Fibroblast of lung (primary cell): ENCODE measurements around the gene FGR. TPM values are rescaled to one million over a fixed set of nuclear protein-coding genes. Genes with fewer than 3 reads are reported as not detected.

ENCODE experiments used
- DNase-seq, 2 donors: peaks; one replicate each; pipeline versions ENCODE4 v3.0.0 to v3.0.0-alpha.2; 2010; ENCODE audit warnings: low read depth in 2 of 2
- H2AFZ ChIP-seq: 2 replicates; pipeline ENCODE4 v1.5.1; 2012; ENCODE audit warnings: low read length, control low read depth, inconsistent platforms
- H3K27ac ChIP-seq: 2 replicates; pipeline ENCODE4 v1.5.1; 2011; ENCODE audit warnings: low read length, control low read depth; ENCODE audit not compliant: insufficient read depth
- H3K27me3 ChIP-seq: 2 replicates; pipeline ENCODE4 v1.5.1; 2011; ENCODE audit warnings: mild to moderate bottlenecking, low read length; ENCODE audit not compliant: control insufficient read depth, insufficient read depth
- H3K36me3 ChIP-seq: 2 replicates; pipeline ENCODE4 v1.5.1; 2011; ENCODE audit warnings: low read length; ENCODE audit not compliant: control insufficient read depth, insufficient read depth
- H3K4me1 ChIP-seq: 2 replicates; pipeline ENCODE4 v1.5.1; 2011; ENCODE audit warnings: low read length; ENCODE audit not compliant: control insufficient read depth, insufficient read depth; ENCODE audit errors: extremely low read depth
- H3K4me2 ChIP-seq: 2 replicates; pipeline ENCODE4 v1.5.1; 2011; ENCODE audit warnings: low read length, control low read depth; ENCODE audit not compliant: insufficient read depth; ENCODE audit errors: extremely low read depth
- H3K4me3 ChIP-seq, 4 experiments: fragments of 200-600 bp in 1 of 4; sonication (generic) in 1 of 4; replicated peaks in 1 of 4; 2 replicates each; pipeline ENCODE4 v1.5.1; 2011 to 2016; ENCODE audit warnings: low read length in 4 of 4, low read depth in 3 of 4, mild to moderate bottlenecking in 3 of 4, control low read depth in 2 of 4, inconsistent platforms in 1 of 4, mixed read lengths in 1 of 4; ENCODE audit not compliant: insufficient read depth in 1 of 4; ENCODE audit errors: control extremely low read depth in 1 of 4
- H3K79me2 ChIP-seq: 2 replicates; pipeline ENCODE4 v1.5.1; 2012; ENCODE audit warnings: mild to moderate bottlenecking, low read length, inconsistent platforms; ENCODE audit not compliant: control insufficient read depth, insufficient read depth
- H3K9ac ChIP-seq: 2 replicates; pipeline ENCODE4 v1.5.1; 2011; ENCODE audit warnings: mild to moderate bottlenecking, low read length, control low read depth; ENCODE audit not compliant: insufficient read depth
- H3K9me3 ChIP-seq: 2 replicates; pipeline ENCODE4 v1.5.1; 2012; ENCODE audit warnings: low read depth, low read length; ENCODE audit not compliant: control insufficient read depth, insufficient read depth
- H4K20me1 ChIP-seq: 2 replicates; pipeline ENCODE4 v1.5.1; 2011; ENCODE audit warnings: low read length; ENCODE audit not compliant: control insufficient read depth, insufficient read depth; ENCODE audit errors: extremely low read depth
- EZH2 ChIP-seq: IDR thresholded peaks from 2 replicates; pipeline ENCODE4 v1.5.1; 2012; ENCODE audit warnings: low read length, control low read depth, mild to moderate bottlenecking; ENCODE audit errors: missing control alignments
- polyA plus RNA-seq, 2 donors: library from polyadenylated mRNA; depleted of rRNA in 1 of 2; stranded (reverse) in 1 of 2; unstranded in 1 of 2; fragments of >200 nt; gene quantifications; 2 replicates each; pipeline ENCODE4 v1.2.1, GENCODE V29; 2011 to 2012; ENCODE audit warnings: missing spikeins in 1 of 2
- total RNA-seq: library from RNA; depleted of rRNA; stranded (reverse); fragments of >200 nt; gene quantifications from 2 replicates; pipeline ENCODE4 v1.2.1, GENCODE V29; 2014
- TF ChIP-seq, protein P1 (sequence below), 2 donors: IDR thresholded peaks in 1 of 2; conservative IDR thresholded peaks in 1 of 2; 1 replicate in 1 of 2; 2 replicates in 1 of 2; pipeline ENCODE4 v1.5.1; 2011 to 2012; ENCODE audit warnings: low read length in 2 of 2, control low read depth in 1 of 2, inconsistent platforms in 1 of 2, low read depth in 1 of 2, mild to moderate bottlenecking in 1 of 2

The FGR gene
- total and polyA plus RNA-seq, 2 donors (not counting 1 experiment from before 2014, with no cell fraction given), result not detected

DNA sequence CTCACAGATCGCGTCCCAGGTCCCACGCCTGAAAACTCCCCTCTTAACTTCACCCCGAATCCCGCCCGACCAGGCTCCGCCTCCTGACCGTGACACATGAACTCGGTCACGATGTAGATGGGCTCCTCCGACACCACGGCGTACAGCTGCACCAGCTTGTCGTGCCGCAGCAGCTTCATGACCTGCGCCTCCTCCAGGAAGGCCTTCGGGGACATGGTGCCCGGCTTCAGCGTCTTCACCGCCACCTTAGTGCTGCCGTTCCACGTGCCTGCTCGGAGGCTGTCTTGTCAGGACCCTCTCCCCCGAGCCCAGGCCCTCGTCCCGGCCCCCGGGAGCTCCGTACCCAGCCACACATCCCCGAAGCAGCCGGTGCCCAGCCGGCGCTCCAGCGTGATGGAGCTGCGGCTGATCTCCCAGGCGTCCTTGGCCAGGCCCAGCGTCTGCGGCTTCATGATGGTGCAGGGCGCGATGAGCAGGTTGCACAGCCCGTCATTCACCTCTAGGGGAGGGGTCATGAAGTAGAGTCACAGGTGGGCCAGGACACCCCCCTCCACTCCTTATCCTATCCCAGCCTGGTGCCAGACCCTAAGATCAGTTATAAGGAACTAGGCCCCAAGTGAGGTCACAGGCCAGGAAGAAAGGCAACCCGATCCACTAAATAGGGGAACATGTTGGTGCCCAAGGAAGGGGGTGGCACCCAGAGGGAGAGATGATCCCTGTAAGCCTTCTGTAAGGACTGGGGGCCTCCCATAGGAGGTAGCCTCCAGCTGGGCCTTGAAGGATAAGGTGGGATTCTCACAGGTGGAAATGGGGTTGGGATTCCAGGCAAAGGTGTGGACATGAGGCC is 19.4 kb downstream of the FGR start:
- Histone ChIP-seq H3K27me3 (peaks cover 18% of the 10 kb centered on the region), H3K9ac (no peak overlapping the region), H3K4me2 (no peak overlapping the region), H3K9me3 (no peaks in the 10 kb centered on the region), H3K79me2 (no peaks in the 10 kb centered on the region), H3K36me3 (no peaks in the 10 kb centered on the region), H3K27ac (no peak overlapping the region), H4K20me1 (no peaks in the 10 kb centered on the region), H2AFZ (no peak overlapping the region), H3K4me3 (no peak overlapping the region), H3K4me1 (no peaks in the 10 kb centered on the region)
- DNase-seq, result no peak
- no peak for TF ChIP-seq EZH2
- TF ChIP-seq, protein P1, sequence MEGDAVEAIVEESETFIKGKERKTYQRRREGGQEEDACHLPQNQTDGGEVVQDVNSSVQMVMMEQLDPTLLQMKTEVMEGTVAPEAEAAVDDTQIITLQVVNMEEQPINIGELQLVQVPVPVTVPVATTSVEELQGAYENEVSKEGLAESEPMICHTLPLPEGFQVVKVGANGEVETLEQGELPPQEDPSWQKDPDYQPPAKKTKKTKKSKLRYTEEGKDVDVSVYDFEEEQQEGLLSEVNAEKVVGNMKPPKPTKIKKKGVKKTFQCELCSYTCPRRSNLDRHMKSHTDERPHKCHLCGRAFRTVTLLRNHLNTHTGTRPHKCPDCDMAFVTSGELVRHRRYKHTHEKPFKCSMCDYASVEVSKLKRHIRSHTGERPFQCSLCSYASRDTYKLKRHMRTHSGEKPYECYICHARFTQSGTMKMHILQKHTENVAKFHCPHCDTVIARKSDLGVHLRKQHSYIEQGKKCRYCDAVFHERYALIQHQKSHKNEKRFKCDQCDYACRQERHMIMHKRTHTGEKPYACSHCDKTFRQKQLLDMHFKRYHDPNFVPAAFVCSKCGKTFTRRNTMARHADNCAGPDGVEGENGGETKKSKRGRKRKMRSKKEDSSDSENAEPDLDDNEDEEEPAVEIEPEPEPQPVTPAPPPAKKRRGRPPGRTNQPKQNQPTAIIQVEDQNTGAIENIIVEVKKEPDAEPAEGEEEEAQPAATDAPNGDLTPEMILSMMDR (conservative IDR thresholded peaks at IDR 0.05 in 1 of 2, IDR thresholded peaks at IDR 0.05 in 1 of 2; ENCODE audit: low read depth in 1 of 2, low read length in 2 of 2), result no peak

DNA sequence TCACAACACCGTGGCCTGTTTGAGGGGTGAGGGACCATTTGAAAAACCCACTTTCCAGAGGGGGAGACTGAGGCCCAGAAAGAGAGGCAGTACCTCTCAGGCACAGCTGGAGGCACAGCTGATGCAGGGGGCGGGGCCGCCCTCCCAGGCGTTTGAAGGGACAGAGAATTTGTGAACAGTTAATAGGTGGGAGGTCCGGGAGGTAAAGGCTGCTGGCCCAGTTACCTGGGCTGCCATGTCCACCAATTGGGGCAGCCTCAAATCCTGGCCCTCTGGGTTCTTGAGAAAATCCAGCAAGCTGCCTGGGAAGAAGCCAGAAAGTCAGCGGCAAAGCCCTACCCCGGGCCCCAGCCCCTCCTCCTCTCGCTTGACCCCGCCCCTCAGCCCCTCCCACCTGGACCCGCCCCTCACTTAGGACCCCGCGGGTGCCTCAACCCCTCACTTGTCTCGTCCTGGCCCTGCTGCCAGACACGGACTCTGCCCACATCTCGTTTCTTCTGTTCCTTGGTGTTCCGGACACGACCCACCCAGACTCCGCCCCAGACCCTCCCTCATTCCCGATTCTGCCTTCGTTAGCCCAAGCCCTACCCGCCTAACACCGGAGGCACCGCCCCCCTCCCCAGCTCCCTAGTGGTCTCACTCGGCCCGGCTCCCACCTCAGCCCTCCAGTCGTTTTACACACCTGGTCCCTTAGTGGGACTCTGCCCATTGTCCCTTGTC is 20.2 kb downstream of the FGR start:
- no peak overlapping the region for H3K9ac ChIP-seq
- H4K20me1 ChIP-seq, result no peaks in the 10 kb centered on the region
- no peaks in the 10 kb centered on the region for H3K79me2 ChIP-seq
- DNase-seq, result no peak
- H3K4me2 ChIP-seq, result no peak overlapping the region
- no peaks in the 10 kb centered on the region for H3K36me3 ChIP-seq
- H3K4me1 ChIP-seq, result no peaks in the 10 kb centered on the region
- H3K9me3 ChIP-seq, result no peaks in the 10 kb centered on the region
- H3K4me3 ChIP-seq, result no peak overlapping the region
- H3K27ac ChIP-seq, result no peak overlapping the region
- peaks cover 25% of the 10 kb centered on the region for H3K27me3 ChIP-seq
- no peak for TF ChIP-seq EZH2
- TF ChIP-seq, protein P1 (conservative IDR thresholded peaks at IDR 0.05 in 1 of 2, IDR thresholded peaks at IDR 0.05 in 1 of 2; ENCODE audit: low read depth in 1 of 2, low read length in 2 of 2), result no peak
- no peak overlapping the region for H2AFZ ChIP-seq

DNA sequence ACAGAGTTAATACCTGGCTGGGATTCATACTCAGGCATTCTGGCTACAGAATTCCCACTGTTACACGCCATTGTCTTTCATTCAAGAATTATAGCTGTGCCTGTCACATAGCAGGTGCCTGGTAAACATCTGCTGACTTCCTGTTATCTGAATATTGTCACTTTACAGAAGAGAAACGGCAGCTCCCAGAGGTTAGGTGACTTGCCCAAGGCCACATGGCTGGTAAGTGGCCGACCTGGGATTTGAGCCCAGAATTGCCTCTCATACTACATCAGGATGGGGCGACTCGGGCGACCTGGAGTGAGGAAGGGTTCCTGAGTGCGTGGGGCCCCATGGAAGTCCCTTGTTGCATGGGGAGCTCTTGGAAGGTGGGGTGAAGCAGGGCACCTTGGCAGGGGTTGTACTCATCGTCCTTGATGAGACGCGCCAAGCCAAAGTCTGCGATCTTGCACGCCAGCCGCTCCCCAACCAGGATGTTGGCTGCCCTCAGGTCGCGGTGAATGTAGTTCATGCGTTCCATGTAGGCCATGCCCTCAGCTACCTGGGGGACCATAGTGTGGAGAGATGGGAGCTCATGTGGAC is 20.9 kb downstream of the FGR start:
- H3K4me1 ChIP-seq, result no peaks in the 10 kb centered on the region
- H3K9ac ChIP-seq, result no peak overlapping the region
- no peak overlapping the region for H3K4me2 ChIP-seq
- no peak overlapping the region for H2AFZ ChIP-seq
- H3K36me3 ChIP-seq, result no peaks in the 10 kb centered on the region
- H3K79me2 ChIP-seq, result no peaks in the 10 kb centered on the region
- TF ChIP-seq, protein P1 (conservative IDR thresholded peaks at IDR 0.05 in 1 of 2, IDR thresholded peaks at IDR 0.05 in 1 of 2; ENCODE audit: low read depth in 1 of 2, low read length in 2 of 2), result no peak
- no peak for TF ChIP-seq EZH2
- H3K9me3 ChIP-seq, result no peaks in the 10 kb centered on the region
- no peak overlapping the region for H3K4me3 ChIP-seq
- H3K27me3 ChIP-seq, result peaks cover 25% of the 10 kb centered on the region
- H4K20me1 ChIP-seq, result no peaks in the 10 kb centered on the region
- no peak overlapping the region for H3K27ac ChIP-seq
- no peak for DNase-seq
